Subcutaneous adipose tissue (tissue), 4 donors: Measurements from ENCODE around the gene SH3BP5. TPM values are rescaled to one million over a fixed set of nuclear protein-coding genes. Genes with fewer than 3 reads are reported as not detected.

Experiments
- CTCF ChIP-seq: fragments of 450-650 bp; IDR thresholded peaks from one replicate; pipeline ENCODE4 v1.5.1; 2016; ENCODE audit warnings: low read depth, mild to moderate bottlenecking, control low read depth, antibody characterized with exemption, moderate library complexity
- total RNA-seq, 4 donors: library from RNA; depleted of rRNA; stranded (reverse); fragments of >200 nt; gene quantifications; one replicate each; pipeline ENCODE4 v1.1.0, GENCODE V29; 2016

SH3BP5 gene
- total RNA-seq, 4 donors from 2014 or later: 67.5 to 90.6 (median 83.7) TPM

GRCh38 chr3:15287565-15288330 is 44.6 kb downstream of the SH3BP5 start:
- TF ChIP-seq CTCF: no peak

- TF ChIP-seq CTCF: no peak
Measured at GRCh38 chr3:15286022-15286421, 46.4 kb downstream of the SH3BP5 start.

GRCh38 chr3:15284121-15284889 is 48.1 kb downstream of the SH3BP5 start:
- TF ChIP-seq CTCF: no peak

- no peak for TF ChIP-seq CTCF
Measured at GRCh38 chr3:15283702-15284101, 48.7 kb downstream of the SH3BP5 start.

GRCh38 chr3:15281817-15282216 is 50.6 kb downstream of the SH3BP5 start:
- TF ChIP-seq CTCF: no peak

GRCh38 chr3:15280853-15281532 is 51.4 kb downstream of the SH3BP5 start:
- TF ChIP-seq CTCF: no peak
